Keratinocyte (primary cell): ENCODE data around the gene PRSS53. TPM values are rescaled to one million over a fixed set of nuclear protein-coding genes. Genes with fewer than 3 reads are reported as not detected.

Experiments used
- DNase-seq: peaks from one replicate; pipeline ENCODE4 v3.0.0-alpha.2; 2011; ENCODE audit warnings: low read depth, missing footprints, low spot score
- FAIRE-seq: peaks from 2 replicates; lab custom pipeline; 2011; peaks lifted over from hg19 to GRCh38; lab: Jason Lieb, UNC
- H2AFZ ChIP-seq: 2 replicates; pipeline ENCODE4 v1.6.0; 2012; ENCODE audit warnings: low read length, control low read depth, inconsistent platforms; ENCODE audit not compliant: control insufficient read depth
- H3K27ac ChIP-seq: 2 replicates; pipeline ENCODE4 v1.5.1; 2011; ENCODE audit warnings: low read length; ENCODE audit not compliant: control insufficient read depth, insufficient read depth
- H3K27me3 ChIP-seq: 3 replicates; pipeline ENCODE4 v1.6.0; 2011; ENCODE audit warnings: low read length; ENCODE audit not compliant: control insufficient read depth, insufficient read depth; ENCODE audit errors: extremely low read depth
- H3K36me3 ChIP-seq, 2 experiments: 2 replicates in 1 of 2; 3 replicates in 1 of 2; pipeline ENCODE4 v1.5.1; 2011; ENCODE audit warnings: low read length in 2 of 2, mild to moderate bottlenecking in 1 of 2; ENCODE audit not compliant: control insufficient read depth in 2 of 2, insufficient read depth in 2 of 2; ENCODE audit errors: extremely low read depth in 1 of 2
- H3K4me1 ChIP-seq: 3 replicates; pipeline ENCODE4 v1.5.1; 2011; ENCODE audit warnings: low read length; ENCODE audit not compliant: control insufficient read depth, insufficient read depth; ENCODE audit errors: extremely low read depth
- H3K4me2 ChIP-seq: 3 replicates; pipeline ENCODE4 v1.6.0; 2011; ENCODE audit warnings: low read depth, low read length; ENCODE audit not compliant: control insufficient read depth, insufficient read depth; ENCODE audit errors: extremely low read depth
- H3K4me3 ChIP-seq, 3 experiments: fragments of 200-600 bp in 1 of 3; sonication (generic) in 1 of 3; 2 replicates in 2 of 3; 3 replicates in 1 of 3; pipeline ENCODE4 v1.5.1; 2011 to 2016; ENCODE audit warnings: low read length in 3 of 3, mild to moderate bottlenecking in 3 of 3, control low read depth in 2 of 3, inconsistent platforms in 1 of 3, low read depth in 1 of 3, mixed read lengths in 1 of 3, mixed run types in 1 of 3, moderate library complexity in 1 of 3; ENCODE audit not compliant: control insufficient read depth in 2 of 3, insufficient read depth in 2 of 3; ENCODE audit errors: extremely low read depth in 1 of 3
- H3K79me2 ChIP-seq: 2 replicates; pipeline ENCODE4 v1.6.0; 2012; ENCODE audit warnings: low read length; ENCODE audit not compliant: control insufficient read depth, insufficient read depth
- H3K9ac ChIP-seq: 3 replicates; pipeline ENCODE4 v1.6.0; 2011; ENCODE audit warnings: low read length; ENCODE audit not compliant: control insufficient read depth, insufficient read depth; ENCODE audit errors: extremely low read depth
- H3K9me1 ChIP-seq: 3 replicates; pipeline ENCODE4 v1.6.0; 2011; ENCODE audit warnings: low read length; ENCODE audit not compliant: control insufficient read depth, insufficient read depth; ENCODE audit errors: extremely low read depth
- H3K9me3 ChIP-seq: 2 replicates; pipeline ENCODE4 v1.5.1; 2012; ENCODE audit warnings: low read depth, low read length; ENCODE audit not compliant: control insufficient read depth
- H4K20me1 ChIP-seq: 3 replicates; pipeline ENCODE4 v1.6.0; 2011; ENCODE audit warnings: low read length; ENCODE audit not compliant: control insufficient read depth, insufficient read depth; ENCODE audit errors: extremely low read depth
- CTCF ChIP-seq, 3 experiments: IDR thresholded peaks in 1 of 3; conservative IDR thresholded peaks in 1 of 3; optimal IDR thresholded peaks in 1 of 3; 2 replicates in 2 of 3; 3 replicates in 1 of 3; pipeline versions ENCODE3 to v1.5.1; 2011; ENCODE audit warnings: low read length in 3 of 3, mild to moderate bottlenecking in 3 of 3, moderate library complexity in 2 of 3, control low read depth in 1 of 3, inconsistent platforms in 1 of 3; ENCODE audit not compliant: insufficient read depth in 2 of 3; ENCODE audit errors: extremely low read depth in 1 of 3
- EZH2 ChIP-seq: IDR thresholded peaks from one replicate; pipeline ENCODE4 v1.6.1; 2012; ENCODE audit warnings: inconsistent platforms, mild to moderate bottlenecking, low read length, moderate library complexity
- dilution Hi-C: fragments of 300-500 bp; cut with MboI; formaldehyde crosslinking; loops from one replicate; pipeline ENCODE4 v1.7.0; 2020; ENCODE audit warnings: low sequenced_read_pairs; ENCODE audit not compliant: extremely low pct_ligation_motif_present
- polyA plus RNA-seq, 5 experiments: library from polyadenylated mRNA; depleted of rRNA in 3 of 5; stranded (reverse) in 3 of 5; stranded (forward) in 1 of 5; unstranded in 1 of 5; fragments of >200 nt; gene quantifications; 1 replicate in 1 of 5; 2 replicates in 3 of 5; 3 replicates in 1 of 5; pipeline versions ENCODE4 v1.2.1 to v1.2.3, GENCODE V29; 2011 to 2012; ENCODE audit warnings: missing spikeins in 2 of 5, low read depth in 1 of 5, low replicate concordance in 1 of 5

PRSS53 gene
- polyA plus RNA-seq, 1 donor (not counting 4 experiments of a cell fraction or from before 2014, with no cell fraction given) = 0.50 TPM

- H3K27ac ChIP-seq = no peak overlapping the region
Measured at GRCh38 chr16:31050280-31051030, 38.3 kb downstream of the PRSS53 start.

GRCh38 chr16:31043898-31044481 lies 44.8 kb downstream of the PRSS53 start:
- no peaks in the 10 kb centered on the region for H4K20me1 ChIP-seq
- H3K4me3 ChIP-seq = no peak overlapping the region
- H3K27ac ChIP-seq = no peak overlapping the region
- no peak overlapping the region for H3K9ac ChIP-seq
- no peaks in the 10 kb centered on the region for H3K27me3 ChIP-seq
- dilution Hi-C loops = no loop called here
- no peak overlapping the region for H2AFZ ChIP-seq
- FAIRE-seq (no peak), DNase-seq (no peak)
- no peaks in the 10 kb centered on the region for H3K4me1 ChIP-seq
- H3K79me2 ChIP-seq = no peaks in the 10 kb centered on the region
- peaks cover 13 to 18% of the 10 kb centered on the region in 2 experiments for H3K36me3 ChIP-seq
- H3K4me2 ChIP-seq = no peak overlapping the region
- H3K9me3 ChIP-seq = no peaks in the 10 kb centered on the region
- H3K9me1 ChIP-seq = no peaks in the 10 kb centered on the region
- TF ChIP-seq EZH2 = no peak
- TF ChIP-seq CTCF (optimal IDR thresholded peaks at IDR 0.05 in 1 of 3, IDR thresholded peaks at IDR 0.05 in 1 of 3, conservative IDR thresholded peaks at IDR 0.05 in 1 of 3; ENCODE audit: extremely low read depth in 1 of 3, insufficient read depth in 2 of 3, low read length in 3 of 3) = no peak

More at GRCh38 chr16:31050280-31051030, 38.3 kb downstream of the PRSS53 start:
- no peaks in the 10 kb centered on the region for H3K9me1 ChIP-seq
- no peak overlapping the region for H2AFZ ChIP-seq
- peaks cover 13% of the 10 kb centered on the region for H3K4me1 ChIP-seq
- dilution Hi-C loops = no loop called here
- no peak overlapping the region for H3K4me3 ChIP-seq
- H3K4me2 ChIP-seq = no peak overlapping the region
- DNase-seq (no peak), FAIRE-seq (no peak)
- no peaks in the 10 kb centered on the region for H3K9me3 ChIP-seq
- H4K20me1 ChIP-seq = no peaks in the 10 kb centered on the region
- no peaks in the 10 kb centered on the region for H3K36me3 ChIP-seq
- no peaks in the 10 kb centered on the region for H3K27me3 ChIP-seq
- H3K79me2 ChIP-seq = no peaks in the 10 kb centered on the region
- no peak overlapping the region for H3K9ac ChIP-seq
- TF ChIP-seq CTCF (optimal IDR thresholded peaks at IDR 0.05 in 1 of 3, IDR thresholded peaks at IDR 0.05 in 1 of 3, conservative IDR thresholded peaks at IDR 0.05 in 1 of 3; ENCODE audit: extremely low read depth in 1 of 3, insufficient read depth in 2 of 3, low read length in 3 of 3) (no peak), EZH2 (no peak)
